H1 (cell line): ENCODE data around the gene OGDHL. TPM values are rescaled to one million over a fixed set of nuclear protein-coding genes. Genes with fewer than 3 reads are reported as not detected.

Experiments used
- CTBP2 ChIP-seq: IDR thresholded peaks from 2 replicates; pipeline ENCODE4 v1.7.0; 2011; ENCODE audit warnings: borderline replicate concordance, mild to moderate bottlenecking, moderate library complexity, mixed read lengths, low read length; ENCODE audit not compliant: insufficient read depth, insufficient read length
- EGR1 ChIP-seq: IDR thresholded peaks from 2 replicates; pipeline ENCODE4 v1.6.1; 2011; ENCODE audit warnings: low read depth, low read length, borderline replicate concordance
- GTF2F1 ChIP-seq: IDR thresholded peaks from 2 replicates; pipeline ENCODE4 v1.6.1; 2012; ENCODE audit warnings: low read depth, low read length, improper control_type of control experiment, borderline replicate concordance
- NANOG ChIP-seq: IDR thresholded peaks from 2 replicates; pipeline ENCODE4 v1.6.1; 2011; ENCODE audit warnings: low read length, low read depth, mild to moderate bottlenecking, inconsistent platforms; ENCODE audit not compliant: insufficient read depth, poor library complexity, severe bottlenecking
- PHF8 ChIP-seq: fragments of 200-600 bp; sonication (generic); conservative IDR thresholded peaks from 2 replicates; pipeline ENCODE4 v1.7.1; 2012; ENCODE audit warnings: low read depth, mild to moderate bottlenecking, inconsistent platforms, low read length, moderate library complexity
- TAF1 ChIP-seq: IDR thresholded peaks from 2 replicates; pipeline ENCODE4 v1.6.1; 2011; ENCODE audit warnings: mild to moderate bottlenecking, low read depth, low read length
- YY1 ChIP-seq: IDR thresholded peaks from 2 replicates; pipeline ENCODE4 v1.6.1; 2011; ENCODE audit warnings: low read depth, mild to moderate bottlenecking, low read length
- polyA plus RNA-seq, 7 experiments: library from polyadenylated mRNA; depleted of rRNA in 3 of 7; stranded (reverse) in 5 of 7; unstranded in 2 of 7; fragments of >200 nt in 5 of 7; fragments of 200-250 nt in 2 of 7; gene quantifications; 1 replicate in 5 of 7; 2 replicates in 1 of 7; 4 replicates in 1 of 7; pipeline versions ENCODE4 v1.2.1 to v1.2.3, GENCODE V29; 2011 to 2013; ENCODE audit warnings: missing spikeins in 2 of 7, mixed read lengths in 2 of 7
- total RNA-seq: library from RNA; stranded (reverse); fragmentation: NEBNext Ultra II Directional; extraction: Animal tissue kit (Norgen Biotek cat#: 25700); gene quantifications from 2 replicates; pipeline ENCODE4 v1.2.1, GENCODE V29; 2021
- TF ChIP-seq, protein P1 (sequence below): fragments of 300-600 bp; sonication (generic); IDR thresholded peaks from 2 replicates; pipeline ENCODE4 v1.7.1; 2012; ENCODE audit warnings: low read length, moderate library complexity, mild to moderate bottlenecking, inconsistent platforms; ENCODE audit not compliant: insufficient replicate concordance

Gene OGDHL
- total and polyA plus RNA-seq, 2 of the 8 experiments (the other 6 are each of a cell fraction or from before 2014, with no cell fraction given): 16.1 to 16.6 TPM

DNA sequence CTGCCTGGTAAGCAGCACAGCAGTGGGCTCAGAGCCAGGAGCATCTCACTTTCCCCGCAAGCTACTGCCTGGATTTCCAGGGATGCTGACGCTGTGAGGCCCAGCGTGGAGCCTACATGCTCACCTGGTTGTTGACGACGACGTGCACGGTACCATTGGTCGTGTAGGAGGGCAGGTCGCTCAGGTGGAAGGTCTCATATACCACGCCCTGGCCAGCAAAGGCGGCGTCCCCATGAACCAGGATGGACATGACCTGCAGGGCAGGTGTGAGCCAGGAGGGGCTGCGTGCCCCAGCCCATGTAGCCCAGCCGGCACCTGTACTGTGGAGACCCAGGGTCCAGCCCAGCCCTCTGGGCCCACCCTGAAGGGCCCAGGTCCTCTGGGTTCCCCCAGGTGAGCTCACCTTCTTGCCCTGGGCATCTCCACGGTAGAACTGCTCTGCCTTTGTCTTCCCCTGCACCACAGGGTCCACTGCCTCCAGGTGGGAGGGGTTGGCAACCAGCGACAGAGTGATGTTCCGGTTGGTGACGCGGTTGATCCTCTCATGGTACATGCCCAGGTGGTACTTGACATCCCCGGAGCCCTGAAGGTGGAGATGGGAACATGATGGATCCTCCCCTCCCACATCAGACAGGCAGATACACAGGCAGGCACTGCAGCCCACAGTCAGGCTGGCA, 15.4 kb downstream of the OGDHL start (continued):
- TF ChIP-seq, protein P1, sequence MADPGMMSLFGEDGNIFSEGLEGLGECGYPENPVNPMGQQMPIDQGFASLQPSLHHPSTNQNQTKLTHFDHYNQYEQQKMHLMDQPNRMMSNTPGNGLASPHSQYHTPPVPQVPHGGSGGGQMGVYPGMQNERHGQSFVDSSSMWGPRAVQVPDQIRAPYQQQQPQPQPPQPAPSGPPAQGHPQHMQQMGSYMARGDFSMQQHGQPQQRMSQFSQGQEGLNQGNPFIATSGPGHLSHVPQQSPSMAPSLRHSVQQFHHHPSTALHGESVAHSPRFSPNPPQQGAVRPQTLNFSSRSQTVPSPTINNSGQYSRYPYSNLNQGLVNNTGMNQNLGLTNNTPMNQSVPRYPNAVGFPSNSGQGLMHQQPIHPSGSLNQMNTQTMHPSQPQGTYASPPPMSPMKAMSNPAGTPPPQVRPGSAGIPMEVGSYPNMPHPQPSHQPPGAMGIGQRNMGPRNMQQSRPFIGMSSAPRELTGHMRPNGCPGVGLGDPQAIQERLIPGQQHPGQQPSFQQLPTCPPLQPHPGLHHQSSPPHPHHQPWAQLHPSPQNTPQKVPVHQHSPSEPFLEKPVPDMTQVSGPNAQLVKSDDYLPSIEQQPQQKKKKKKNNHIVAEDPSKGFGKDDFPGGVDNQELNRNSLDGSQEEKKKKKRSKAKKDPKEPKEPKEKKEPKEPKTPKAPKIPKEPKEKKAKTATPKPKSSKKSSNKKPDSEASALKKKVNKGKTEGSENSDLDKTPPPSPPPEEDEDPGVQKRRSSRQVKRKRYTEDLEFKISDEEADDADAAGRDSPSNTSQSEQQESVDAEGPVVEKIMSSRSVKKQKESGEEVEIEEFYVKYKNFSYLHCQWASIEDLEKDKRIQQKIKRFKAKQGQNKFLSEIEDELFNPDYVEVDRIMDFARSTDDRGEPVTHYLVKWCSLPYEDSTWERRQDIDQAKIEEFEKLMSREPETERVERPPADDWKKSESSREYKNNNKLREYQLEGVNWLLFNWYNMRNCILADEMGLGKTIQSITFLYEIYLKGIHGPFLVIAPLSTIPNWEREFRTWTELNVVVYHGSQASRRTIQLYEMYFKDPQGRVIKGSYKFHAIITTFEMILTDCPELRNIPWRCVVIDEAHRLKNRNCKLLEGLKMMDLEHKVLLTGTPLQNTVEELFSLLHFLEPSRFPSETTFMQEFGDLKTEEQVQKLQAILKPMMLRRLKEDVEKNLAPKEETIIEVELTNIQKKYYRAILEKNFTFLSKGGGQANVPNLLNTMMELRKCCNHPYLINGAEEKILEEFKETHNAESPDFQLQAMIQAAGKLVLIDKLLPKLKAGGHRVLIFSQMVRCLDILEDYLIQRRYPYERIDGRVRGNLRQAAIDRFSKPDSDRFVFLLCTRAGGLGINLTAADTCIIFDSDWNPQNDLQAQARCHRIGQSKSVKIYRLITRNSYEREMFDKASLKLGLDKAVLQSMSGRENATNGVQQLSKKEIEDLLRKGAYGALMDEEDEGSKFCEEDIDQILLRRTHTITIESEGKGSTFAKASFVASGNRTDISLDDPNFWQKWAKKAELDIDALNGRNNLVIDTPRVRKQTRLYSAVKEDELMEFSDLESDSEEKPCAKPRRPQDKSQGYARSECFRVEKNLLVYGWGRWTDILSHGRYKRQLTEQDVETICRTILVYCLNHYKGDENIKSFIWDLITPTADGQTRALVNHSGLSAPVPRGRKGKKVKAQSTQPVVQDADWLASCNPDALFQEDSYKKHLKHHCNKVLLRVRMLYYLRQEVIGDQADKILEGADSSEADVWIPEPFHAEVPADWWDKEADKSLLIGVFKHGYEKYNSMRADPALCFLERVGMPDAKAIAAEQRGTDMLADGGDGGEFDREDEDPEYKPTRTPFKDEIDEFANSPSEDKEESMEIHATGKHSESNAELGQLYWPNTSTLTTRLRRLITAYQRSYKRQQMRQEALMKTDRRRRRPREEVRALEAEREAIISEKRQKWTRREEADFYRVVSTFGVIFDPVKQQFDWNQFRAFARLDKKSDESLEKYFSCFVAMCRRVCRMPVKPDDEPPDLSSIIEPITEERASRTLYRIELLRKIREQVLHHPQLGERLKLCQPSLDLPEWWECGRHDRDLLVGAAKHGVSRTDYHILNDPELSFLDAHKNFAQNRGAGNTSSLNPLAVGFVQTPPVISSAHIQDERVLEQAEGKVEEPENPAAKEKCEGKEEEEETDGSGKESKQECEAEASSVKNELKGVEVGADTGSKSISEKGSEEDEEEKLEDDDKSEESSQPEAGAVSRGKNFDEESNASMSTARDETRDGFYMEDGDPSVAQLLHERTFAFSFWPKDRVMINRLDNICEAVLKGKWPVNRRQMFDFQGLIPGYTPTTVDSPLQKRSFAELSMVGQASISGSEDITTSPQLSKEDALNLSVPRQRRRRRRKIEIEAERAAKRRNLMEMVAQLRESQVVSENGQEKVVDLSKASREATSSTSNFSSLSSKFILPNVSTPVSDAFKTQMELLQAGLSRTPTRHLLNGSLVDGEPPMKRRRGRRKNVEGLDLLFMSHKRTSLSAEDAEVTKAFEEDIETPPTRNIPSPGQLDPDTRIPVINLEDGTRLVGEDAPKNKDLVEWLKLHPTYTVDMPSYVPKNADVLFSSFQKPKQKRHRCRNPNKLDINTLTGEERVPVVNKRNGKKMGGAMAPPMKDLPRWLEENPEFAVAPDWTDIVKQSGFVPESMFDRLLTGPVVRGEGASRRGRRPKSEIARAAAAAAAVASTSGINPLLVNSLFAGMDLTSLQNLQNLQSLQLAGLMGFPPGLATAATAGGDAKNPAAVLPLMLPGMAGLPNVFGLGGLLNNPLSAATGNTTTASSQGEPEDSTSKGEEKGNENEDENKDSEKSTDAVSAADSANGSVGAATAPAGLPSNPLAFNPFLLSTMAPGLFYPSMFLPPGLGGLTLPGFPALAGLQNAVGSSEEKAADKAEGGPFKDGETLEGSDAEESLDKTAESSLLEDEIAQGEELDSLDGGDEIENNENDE: no peak
- no peak for TF ChIP-seq GTF2F1
- no peak for TF ChIP-seq CTBP2
- TF ChIP-seq TAF1: no peak
- no peak for TF ChIP-seq NANOG
- TF ChIP-seq EGR1: no peak
- TF ChIP-seq PHF8: no peak
- no peak for TF ChIP-seq YY1
